PC-9 (cell line): Measurements from ENCODE around the gene SELL. TPM values are rescaled to one million over a fixed set of nuclear protein-coding genes. Genes with fewer than 3 reads are reported as not detected.
"Not testable (repeated sequence)": the region's sequence is repeated elsewhere in the genome, so short reads cannot be mapped to it uniquely, and the experiment has no call there.

ENCODE experiments used
- BruUV-seq: library from RNA; stranded (reverse); fragments of 400-500 nt; replicated peaks from 2 replicates; lab custom pipeline; 2021; lab: Mats Ljungman, UMichigan
- CTCF ChIA-PET: fragments of 300-600 bp; sonication (Branson Sonifier 250); formaldehyde crosslinking; loops from one replicate; lab custom pipeline; 2022; ENCODE audit warnings: antibody characterized with exemption; lab: Charles Lee
- POLR2A ChIA-PET: fragments of 300-600 bp; sonication (Branson Sonifier 250); formaldehyde crosslinking; loops from one replicate; lab custom pipeline; 2022; ENCODE audit warnings: antibody characterized with exemption; ENCODE audit not compliant: unreplicated experiment; lab: Charles Lee
- DNase-seq, 2 experiments: peaks; one replicate each; pipeline versions ENCODE4 v3.0.0 to v3.0.0-alpha.2; 2015 to 2022; ENCODE audit warnings: mixed read lengths in 1 of 2
- H2AFZ ChIP-seq: fragments of 200-600 bp; sonication (generic); 2 replicates; pipeline ENCODE4 v1.8.1; 2017; ENCODE audit warnings: antibody characterized with exemption
- H3F3A ChIP-seq: fragments of 200-600 bp; sonication (generic); 2 replicates; pipeline ENCODE4 v1.8.1; 2017; ENCODE audit warnings: antibody characterized with exemption, mild to moderate bottlenecking, low read depth; ENCODE audit not compliant: insufficient read depth
- H3K27ac ChIP-seq: fragments of 200-600 bp; sonication (generic); 2 replicates; pipeline ENCODE4 v1.6.1; 2016; ENCODE audit warnings: mixed run types
- H3K27me3 ChIP-seq: fragments of 200-600 bp; sonication (generic); 2 replicates; pipeline ENCODE4 v1.6.1; 2016; ENCODE audit warnings: low read depth, mixed run types; ENCODE audit not compliant: insufficient read depth
- H3K36me3 ChIP-seq: fragments of 200-600 bp; sonication (generic); 2 replicates; pipeline ENCODE4 v1.6.1; 2016; ENCODE audit warnings: low read depth, mixed run types
- H3K4me1 ChIP-seq: fragments of 200-600 bp; sonication (generic); replicated peaks from 2 replicates; pipeline ENCODE4 v1.6.1; 2016; ENCODE audit warnings: mixed run types; ENCODE audit not compliant: insufficient read depth
- H3K4me2 ChIP-seq: fragments of 200-600 bp; sonication (generic); 2 replicates; pipeline ENCODE4 v1.6.1; 2017; ENCODE audit warnings: mixed run types
- H3K4me3 ChIP-seq: fragments of 200-600 bp; sonication (generic); 2 replicates; pipeline ENCODE4 v1.6.1; 2016; ENCODE audit warnings: mixed run types
- H3K79me2 ChIP-seq: fragments of 200-600 bp; sonication (generic); 2 replicates; pipeline ENCODE4 v1.6.1; 2017; ENCODE audit warnings: low read depth, mixed run types
- H3K9me2 ChIP-seq: fragments of 200-600 bp; sonication (generic); 2 replicates; pipeline ENCODE4 v1.8.1; 2017; ENCODE audit warnings: mild to moderate bottlenecking; ENCODE audit not compliant: insufficient read depth
- H3K9me3 ChIP-seq: fragments of 200-600 bp; sonication (generic); 2 replicates; pipeline ENCODE4 v1.8.1; 2016; ENCODE audit warnings: low read depth; ENCODE audit not compliant: insufficient read depth
- H4K20me1 ChIP-seq: fragments of 200-600 bp; sonication (generic); 2 replicates; pipeline ENCODE4 v1.8.1; 2017; ENCODE audit not compliant: insufficient read depth
- EZH2 ChIP-seq: fragments of 200-600 bp; sonication (generic); IDR thresholded peaks from 2 replicates; pipeline ENCODE4 v1.8.0; 2017; ENCODE audit warnings: antibody characterized with exemption, low read depth
- intact Hi-C: fragments of 100-400 bp; cut with micrococcal nuclease; formaldehyde crosslinking; loops from one replicate; pipeline ENCODE4 v1.10.0; 2022; ENCODE audit not compliant: unreplicated experiment
- total RNA-seq: library from RNA; stranded (reverse); gene quantifications from 2 replicates; pipeline ENCODE4 v1.2.3, GENCODE V29; 2021

SELL gene
- total RNA-seq, 1 experiment from 2014 or later: 6.5 TPM

- intact Hi-C loops, CTCF ChIA-PET, H3K27me3 ChIP-seq, POLR2A ChIA-PET, H3K36me3 ChIP-seq, H3K4me1 ChIP-seq, H3K9me3 ChIP-seq, H3K4me2 ChIP-seq, H3K9me2 ChIP-seq, H3K79me2 ChIP-seq, H3K27ac ChIP-seq, DNase-seq, H3K4me3 ChIP-seq, H2AFZ ChIP-seq, H3F3A ChIP-seq, BruUV-seq, H4K20me1 ChIP-seq: not testable (repeated sequence)
These were observed 44.2 kb downstream of the SELL start for GRCh38 chr1:169667227-169667639.

GRCh38 chr1:169662680-169663079 is 48.7 kb downstream of the SELL start:
- CTCF ChIA-PET, H3K4me2 ChIP-seq, H3F3A ChIP-seq, H3K27ac ChIP-seq, H3K27me3 ChIP-seq, H3K4me3 ChIP-seq, H3K36me3 ChIP-seq, POLR2A ChIA-PET, H2AFZ ChIP-seq, H3K9me2 ChIP-seq, DNase-seq, H4K20me1 ChIP-seq, intact Hi-C loops, H3K79me2 ChIP-seq, H3K9me3 ChIP-seq, H3K4me1 ChIP-seq, BruUV-seq: not testable (repeated sequence)

GRCh38 chr1:169661066-169661465 is 50.4 kb downstream of the SELL start:
- DNase-seq, H3K4me2 ChIP-seq, H4K20me1 ChIP-seq, H3K27ac ChIP-seq, H3K27me3 ChIP-seq, H3K36me3 ChIP-seq, H3K4me3 ChIP-seq, H3F3A ChIP-seq, BruUV-seq, CTCF ChIA-PET, H3K9me2 ChIP-seq, H3K9me3 ChIP-seq, H2AFZ ChIP-seq, H3K79me2 ChIP-seq, intact Hi-C loops, POLR2A ChIA-PET: not testable (repeated sequence)
- H3K4me1 ChIP-seq: peaks cover 16% of the 10 kb centered on the region

GRCh38 chr1:169658777-169659176 is 52.6 kb downstream of the SELL start:
- H4K20me1 ChIP-seq, H3K79me2 ChIP-seq, H3K27ac ChIP-seq, H3F3A ChIP-seq, H3K9me3 ChIP-seq, POLR2A ChIA-PET, H3K36me3 ChIP-seq, H3K4me3 ChIP-seq, CTCF ChIA-PET, H3K27me3 ChIP-seq, DNase-seq, H3K4me2 ChIP-seq, BruUV-seq, intact Hi-C loops, H3K9me2 ChIP-seq, H2AFZ ChIP-seq: not testable (repeated sequence)
- peaks cover 22% of the 10 kb centered on the region for H3K4me1 ChIP-seq

- Histone ChIP-seq H3K9me2 (no peaks in the 10 kb centered on the region), H3K4me1 (peaks cover 22% of the 10 kb centered on the region), H3K4me2 (no peak overlapping the region), H2AFZ (no peak overlapping the region), H4K20me1 (no peaks in the 10 kb centered on the region), H3F3A (no peaks in the 10 kb centered on the region), H3K36me3 (no peaks in the 10 kb centered on the region), H3K4me3 (no peak overlapping the region), H3K27ac (no peak overlapping the region), H3K9me3 (no peaks in the 10 kb centered on the region; the same call in 1 of the 2 replicates), H3K79me2 (no peaks in the 10 kb centered on the region), H3K27me3 (no peaks in the 10 kb centered on the region)
- ChIA-PET POLR2A (no interaction called here), CTCF (no interaction called here)
- no peak for DNase-seq
- intact Hi-C loops: no loop called here
- no peak for TF ChIP-seq EZH2
- no TSS peak for BruUV-seq
These were observed 57.5 kb downstream of the SELL start for GRCh38 chr1:169653873-169654272.
